ENCODE measurements around the gene FAM81B.

Gene FAM81B

DNA sequence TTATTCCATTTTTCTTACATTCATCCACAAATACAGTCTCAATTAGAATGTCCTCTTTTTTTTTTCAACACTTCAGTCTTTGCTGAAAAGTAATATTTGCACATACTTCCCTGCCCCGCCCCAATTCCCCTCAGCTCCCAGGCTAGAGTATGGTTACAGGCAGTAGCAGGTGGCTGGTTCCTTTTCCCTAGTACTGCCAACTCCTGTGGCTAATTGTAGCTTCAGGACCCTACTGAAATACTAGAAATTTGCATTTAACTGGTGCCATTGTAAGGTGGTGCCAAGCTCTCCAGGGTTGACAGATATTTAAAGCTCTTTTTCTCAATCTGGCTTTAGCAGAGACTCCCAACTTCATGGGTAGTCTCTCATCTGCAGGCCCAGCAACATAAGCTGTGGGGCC, 80.3 kb downstream of the FAM81B start:
- DNase-seq (ENCODE audit: low read depth in 1 of 2, low spot score in 1 of 2), result no peak

DNA sequence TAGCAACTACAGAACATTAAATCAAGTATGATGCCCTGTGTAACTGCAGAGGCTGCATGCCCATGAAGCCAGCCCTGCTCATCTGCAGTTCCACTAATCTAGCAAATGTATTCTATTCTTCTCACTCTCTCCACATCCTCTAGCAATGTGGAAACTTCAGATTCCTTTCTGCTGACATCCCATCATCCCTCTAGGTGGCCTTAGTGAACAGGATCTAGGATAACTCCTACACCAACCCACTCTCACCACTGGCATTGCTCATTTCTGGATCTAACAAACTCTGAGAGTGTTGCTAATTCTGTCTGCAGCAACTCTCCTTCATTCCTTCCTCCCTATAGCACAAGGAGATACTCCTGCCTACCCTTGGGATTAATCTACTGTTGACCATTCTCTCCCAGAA, 80.8 kb downstream of the FAM81B start:
- no peak for DNase-seq (ENCODE audit: low read depth in 1 of 2, low spot score in 1 of 2)

- DNase-seq (ENCODE audit: low read depth in 1 of 2, low spot score in 1 of 2), result no peak
These were observed 93.3 kb downstream of the FAM81B start for GRCh38 chr5:95484421-95484820.

GRCh38 chr5:95486191-95486590, 95.0 kb downstream of the FAM81B start:
- DNase-seq (ENCODE audit: low read depth in 1 of 2, low spot score in 1 of 2), result no peak

GRCh38 chr5:95487880-95488279, 96.7 kb downstream of the FAM81B start:
- DNase-seq (ENCODE audit: low read depth in 1 of 2, low spot score in 1 of 2), result no peak
